GM13977 (cell line): ENCODE results near the gene MATN3.

ENCODE experiments used
- DNase-seq: peaks from one replicate; pipeline ENCODE4 v3.0.0; 2012; ENCODE audit warnings: low spot score
- CTCF ChIP-seq: IDR thresholded peaks from 2 replicates; pipeline ENCODE4 v1.5.1; 2012; ENCODE audit warnings: mild to moderate bottlenecking, control low read depth; ENCODE audit not compliant: insufficient read depth; ENCODE audit errors: extremely low read depth, missing control alignments
- in situ Hi-C: fragments of 300-500 bp; cut with MboI; formaldehyde crosslinking; loops from one replicate; pipeline ENCODE4 v1.12.0; 2022; ENCODE audit warnings: low sequenced_read_pairs, low pct_unique_long_range_greater_than_20kb, mixed read lengths, inconsistent platforms; ENCODE audit not compliant: unreplicated experiment

Gene MATN3

GRCh38 chr2:20018601-20019152 is 6.2 kb upstream of the MATN3 start:
- TF ChIP-seq CTCF: no peak
- in situ Hi-C loops: loop anchor here (10.0 kb wide), 1 partner anchor 76 kb away; no protein-coding TSS in a partner anchor
- no peak for DNase-seq

GRCh38 chr2:20016346-20016745 is 3.9 kb upstream of the MATN3 start:
- in situ Hi-C loops: loop anchor here (10.0 kb wide), 1 partner anchor 78 kb away; no protein-coding TSS in a partner anchor
- DNase-seq: no peak
- no peak for TF ChIP-seq CTCF

GRCh38 chr2:20015482-20016083 is 3.1 kb upstream of the MATN3 start:
- DNase-seq: peak; percentile 72
- in situ Hi-C loops: loop anchor here (10.0 kb wide), 1 partner anchor 79 kb away; no protein-coding TSS in a partner anchor
- TF ChIP-seq CTCF: peak; percentile 57

GRCh38 chr2:20013126-20013849 is 820 bp upstream of the MATN3 start:
- no peak for TF ChIP-seq CTCF
- DNase-seq: no peak
- in situ Hi-C loops: loop anchor here (10.0 kb wide), 1 partner anchor 82 kb away; no protein-coding TSS in a partner anchor

GRCh38 chr2:20012032-20012281 is 511 bp downstream of the MATN3 start:
- TF ChIP-seq CTCF: no peak
- peak; percentile 19 for DNase-seq
- in situ Hi-C loops: loop anchor here (10.0 kb wide), 1 partner anchor 83 kb away; no protein-coding TSS in a partner anchor

- no peak for DNase-seq
- in situ Hi-C loops: loop anchor here (10.0 kb wide), 1 partner anchor 83 kb away; no protein-coding TSS in a partner anchor
- no peak for TF ChIP-seq CTCF
Measured at GRCh38 chr2:20011276-20012031, 1.0 kb downstream of the MATN3 start.
